ENCODE results near the gene SULF2. TPM values are rescaled to one million over a fixed set of nuclear protein-coding genes. Genes with fewer than 3 reads are reported as not detected.

The SULF2 gene
- total RNA-seq, 1 donor from 2014 or later: 40.4 TPM

DNA sequence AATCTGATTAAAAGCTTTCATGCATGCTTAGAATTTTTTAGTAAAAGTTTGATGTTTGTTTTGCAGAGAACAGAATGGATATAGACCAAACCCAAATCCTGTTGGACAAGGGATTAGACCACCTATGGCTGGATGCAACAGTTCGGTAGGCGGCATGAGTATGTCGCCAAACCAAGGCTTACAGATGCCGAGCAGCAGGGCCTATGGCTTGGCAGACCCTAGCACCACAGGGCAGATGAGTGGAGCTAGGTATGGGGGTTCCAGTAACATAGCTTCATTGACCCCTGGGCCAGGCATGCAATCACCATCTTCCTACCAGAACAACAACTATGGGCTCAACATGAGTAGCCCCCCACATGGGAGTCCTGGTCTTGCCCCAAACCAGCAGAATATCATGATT, 150.0 kb downstream of the SULF2 start:
- peaks cover 11% of the 10 kb centered on the region for H3K4me1 Mint-ChIP-seq (ENCODE audit: unreplicated experiment)
- TF ChIP-seq, protein P1, sequence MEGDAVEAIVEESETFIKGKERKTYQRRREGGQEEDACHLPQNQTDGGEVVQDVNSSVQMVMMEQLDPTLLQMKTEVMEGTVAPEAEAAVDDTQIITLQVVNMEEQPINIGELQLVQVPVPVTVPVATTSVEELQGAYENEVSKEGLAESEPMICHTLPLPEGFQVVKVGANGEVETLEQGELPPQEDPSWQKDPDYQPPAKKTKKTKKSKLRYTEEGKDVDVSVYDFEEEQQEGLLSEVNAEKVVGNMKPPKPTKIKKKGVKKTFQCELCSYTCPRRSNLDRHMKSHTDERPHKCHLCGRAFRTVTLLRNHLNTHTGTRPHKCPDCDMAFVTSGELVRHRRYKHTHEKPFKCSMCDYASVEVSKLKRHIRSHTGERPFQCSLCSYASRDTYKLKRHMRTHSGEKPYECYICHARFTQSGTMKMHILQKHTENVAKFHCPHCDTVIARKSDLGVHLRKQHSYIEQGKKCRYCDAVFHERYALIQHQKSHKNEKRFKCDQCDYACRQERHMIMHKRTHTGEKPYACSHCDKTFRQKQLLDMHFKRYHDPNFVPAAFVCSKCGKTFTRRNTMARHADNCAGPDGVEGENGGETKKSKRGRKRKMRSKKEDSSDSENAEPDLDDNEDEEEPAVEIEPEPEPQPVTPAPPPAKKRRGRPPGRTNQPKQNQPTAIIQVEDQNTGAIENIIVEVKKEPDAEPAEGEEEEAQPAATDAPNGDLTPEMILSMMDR (IDR thresholded peaks at IDR 0.05): no peak
- no peak overlapping the region for H3K4me3 Mint-ChIP-seq (ENCODE audit: unreplicated experiment)
- no peaks in the 10 kb centered on the region for H3K9me3 Mint-ChIP-seq (ENCODE audit: unreplicated experiment)
- no peak overlapping the region for H3K27ac Mint-ChIP-seq (ENCODE audit: unreplicated experiment)
- no peak for DNase-seq (ENCODE audit: extremely low spot score, unreplicated experiment)
- H3K36me3 Mint-ChIP-seq (ENCODE audit: unreplicated experiment): peaks cover 54% of the 10 kb centered on the region
- H3K27me3 Mint-ChIP-seq (ENCODE audit: unreplicated experiment): no peaks in the 10 kb centered on the region

DNA sequence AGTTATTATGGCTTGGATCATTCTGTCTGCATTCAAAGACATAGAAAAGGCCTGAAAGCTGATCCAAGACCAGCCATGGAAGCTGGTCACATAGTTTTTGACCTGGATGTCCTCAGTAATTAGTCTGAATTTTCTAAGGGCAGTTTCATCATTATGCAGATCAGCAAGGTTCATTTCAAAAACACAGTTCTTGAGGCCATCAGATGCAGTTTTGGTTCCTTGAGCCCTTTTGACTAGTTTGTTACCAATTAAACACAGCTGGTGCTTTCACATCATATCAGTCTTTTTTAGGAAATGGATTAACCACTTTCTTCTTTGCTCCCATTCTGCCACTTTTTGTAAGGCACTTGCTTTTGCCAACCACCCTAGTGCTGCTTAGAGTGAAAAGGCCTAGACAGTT, 154.2 kb downstream of the SULF2 start:
- H3K27ac Mint-ChIP-seq (ENCODE audit: unreplicated experiment): no peak overlapping the region
- H3K4me3 Mint-ChIP-seq (ENCODE audit: unreplicated experiment): no peak overlapping the region
- peaks cover 46% of the 10 kb centered on the region for H3K36me3 Mint-ChIP-seq (ENCODE audit: unreplicated experiment)
- no peaks in the 10 kb centered on the region for H3K27me3 Mint-ChIP-seq (ENCODE audit: unreplicated experiment)
- no peaks in the 10 kb centered on the region for H3K9me3 Mint-ChIP-seq (ENCODE audit: unreplicated experiment)
- TF ChIP-seq, protein P1 (IDR thresholded peaks at IDR 0.05): no peak
- no peaks in the 10 kb centered on the region for H3K4me1 Mint-ChIP-seq (ENCODE audit: unreplicated experiment)
- DNase-seq (ENCODE audit: extremely low spot score, unreplicated experiment): no peak

DNA sequence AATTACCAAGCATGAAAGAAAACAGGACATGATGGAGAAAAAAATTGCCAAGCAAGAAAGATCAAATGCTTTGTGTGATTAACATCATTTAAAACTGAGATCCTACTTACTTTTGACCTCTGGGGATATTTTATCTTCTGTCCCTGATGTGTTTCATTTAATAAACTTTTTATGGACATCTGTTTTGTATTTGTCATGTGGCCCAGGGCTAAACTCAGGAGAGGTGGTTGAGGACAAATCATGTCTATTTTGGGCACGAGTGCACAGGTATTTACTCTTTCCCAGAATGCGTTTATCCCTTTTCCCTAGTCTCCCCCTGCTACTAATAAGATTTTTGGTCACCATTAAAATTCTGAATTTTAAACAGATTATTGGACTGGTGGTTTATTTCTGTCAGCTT, 155.4 kb downstream of the SULF2 start:
- Mint-ChIP-seq H3K4me1 (ENCODE audit: unreplicated experiment) (no peaks in the 10 kb centered on the region), H3K4me3 (ENCODE audit: unreplicated experiment) (no peak overlapping the region), H3K9me3 (ENCODE audit: unreplicated experiment) (no peaks in the 10 kb centered on the region), H3K27me3 (ENCODE audit: unreplicated experiment) (no peaks in the 10 kb centered on the region), H3K36me3 (ENCODE audit: unreplicated experiment) (peaks cover 46% of the 10 kb centered on the region), H3K27ac (ENCODE audit: unreplicated experiment) (no peak overlapping the region)
- no peak for DNase-seq (ENCODE audit: extremely low spot score, unreplicated experiment)
- TF ChIP-seq, protein P1 (IDR thresholded peaks at IDR 0.05): no peak

DNA sequence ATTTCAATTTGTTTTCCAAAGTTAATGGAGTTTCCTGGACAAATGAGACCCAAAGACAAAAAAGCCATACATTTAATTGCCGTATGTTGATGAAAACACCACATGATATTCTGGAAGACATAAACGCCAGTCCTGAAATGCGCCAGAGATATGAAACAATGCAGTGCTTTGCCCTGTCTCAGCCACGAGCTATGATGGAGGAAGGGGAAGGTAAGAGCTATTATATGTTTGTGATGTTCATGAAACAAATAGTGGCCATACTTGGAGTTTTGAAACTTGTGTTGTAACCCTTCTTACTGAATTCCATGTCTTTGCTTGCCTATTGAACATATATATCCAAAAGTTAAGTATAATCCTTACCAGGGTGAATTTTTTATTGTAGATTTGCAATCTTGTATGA, 157.7 kb downstream of the SULF2 start:
- no peak for DNase-seq (ENCODE audit: extremely low spot score, unreplicated experiment)
- Mint-ChIP-seq H3K27me3 (ENCODE audit: unreplicated experiment) (no peaks in the 10 kb centered on the region), H3K27ac (ENCODE audit: unreplicated experiment) (no peak overlapping the region), H3K9me3 (ENCODE audit: unreplicated experiment) (no peaks in the 10 kb centered on the region), H3K4me3 (ENCODE audit: unreplicated experiment) (no peak overlapping the region), H3K4me1 (ENCODE audit: unreplicated experiment) (peaks cover 2% of the 10 kb centered on the region), H3K36me3 (ENCODE audit: unreplicated experiment) (peaks cover 39% of the 10 kb centered on the region)
- TF ChIP-seq, protein P1 (IDR thresholded peaks at IDR 0.05): no peak

DNA sequence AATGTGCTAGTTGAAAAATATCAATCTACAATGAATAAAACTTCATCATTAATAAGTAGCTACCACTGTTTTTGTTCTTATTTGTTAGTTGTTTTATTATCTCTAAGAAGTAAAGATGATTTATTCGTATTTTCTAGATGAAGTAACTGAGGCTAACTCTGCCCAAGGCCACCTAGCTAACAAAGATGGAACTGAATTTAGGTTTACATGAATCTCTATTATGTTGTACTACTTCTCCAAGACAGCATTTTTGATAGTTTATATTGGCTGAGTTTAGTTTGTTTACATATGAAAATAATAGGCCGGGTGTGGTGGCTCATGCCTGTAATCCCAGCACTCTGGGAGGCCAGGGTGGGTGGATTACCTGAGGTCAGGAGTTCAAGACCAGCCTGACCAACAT, 162.1 kb downstream of the SULF2 start:
- H3K27ac Mint-ChIP-seq (ENCODE audit: unreplicated experiment): no peak overlapping the region
- H3K9me3 Mint-ChIP-seq (ENCODE audit: unreplicated experiment): no peaks in the 10 kb centered on the region
- TF ChIP-seq, protein P1 (IDR thresholded peaks at IDR 0.05): peak; percentile 20
- no peak for DNase-seq (ENCODE audit: extremely low spot score, unreplicated experiment)
- peaks cover 19% of the 10 kb centered on the region for H3K4me1 Mint-ChIP-seq (ENCODE audit: unreplicated experiment)
- H3K4me3 Mint-ChIP-seq (ENCODE audit: unreplicated experiment): no peak overlapping the region
- H3K27me3 Mint-ChIP-seq (ENCODE audit: unreplicated experiment): no peaks in the 10 kb centered on the region
- peaks cover 34% of the 10 kb centered on the region for H3K36me3 Mint-ChIP-seq (ENCODE audit: unreplicated experiment)

Data from osteocyte (in vitro differentiated cells).